Head of caudate nucleus (tissue), 42 donors: Measurements from ENCODE around the gene SLC24A3.

Experiments
- DNase-seq, 42 donors: peaks; one replicate each; pipeline versions ENCODE4 v3.0.0 to v3.0.0-alpha.2; 2020 to 2021; ENCODE audit warnings: mixed read lengths in 7 of 42
- intact Hi-C: fragments of 100-400 bp; cut with DNase I; formaldehyde crosslinking; loops from one replicate; pipeline ENCODE4 v1.15.0; 2022

Gene SLC24A3

GRCh38 chr20:19691125-19691524 lies 478.7 kb downstream of the SLC24A3 start:
- DNase-seq = no peak
- intact Hi-C loops = loop anchor here (5.0 kb wide), 1 partner anchor 301 kb away; no protein-coding TSS in a partner anchor

GRCh38 chr20:19692100-19692499 lies 479.7 kb downstream of the SLC24A3 start:
- DNase-seq = no peak
- intact Hi-C loops = loop anchor here (5.0 kb wide), 1 partner anchor 300 kb away; no protein-coding TSS in a partner anchor

- DNase-seq = peak; percentile 8 to 89 (median 72)
- intact Hi-C loops = loop anchor here (5.0 kb wide), 1 partner anchor 300 kb away; no protein-coding TSS in a partner anchor
Measured at GRCh38 chr20:19692685-19693119, 480.3 kb downstream of the SLC24A3 start.

- no peak for DNase-seq
- intact Hi-C loops = loop anchor here (5.0 kb wide), 1 partner anchor 299 kb away; no protein-coding TSS in a partner anchor
Measured at GRCh38 chr20:19693508-19693907, 481.1 kb downstream of the SLC24A3 start.

GRCh38 chr20:19695081-19695480 lies 482.6 kb downstream of the SLC24A3 start:
- DNase-seq = no peak
- intact Hi-C loops = no loop called here

GRCh38 chr20:19696620-19697019 lies 484.2 kb downstream of the SLC24A3 start:
- intact Hi-C loops = no loop called here
- no peak for DNase-seq

GRCh38 chr20:19697415-19697814 lies 485.0 kb downstream of the SLC24A3 start:
- intact Hi-C loops = no loop called here
- no peak for DNase-seq

- DNase-seq = no peak
- intact Hi-C loops = no loop called here
Measured at GRCh38 chr20:19699180-19699971, 486.9 kb downstream of the SLC24A3 start.

GRCh38 chr20:19701429-19701828 lies 489.0 kb downstream of the SLC24A3 start:
- DNase-seq = no peak
- intact Hi-C loops = no loop called here

GRCh38 chr20:19706463-19706862 lies 494.0 kb downstream of the SLC24A3 start:
- DNase-seq = peak in 1 of 42 donors; percentile 15
- intact Hi-C loops = no loop called here

- intact Hi-C loops = no loop called here
- no peak for DNase-seq
Measured at GRCh38 chr20:19709635-19710335, 497.3 kb downstream of the SLC24A3 start.

GRCh38 chr20:19710336-19711120 lies 498.1 kb downstream of the SLC24A3 start:
- intact Hi-C loops = no loop called here
- DNase-seq = peak in 2 of 42 donors; percentile 10 to 17

GRCh38 chr20:19711126-19711525 lies 498.7 kb downstream of the SLC24A3 start:
- peak in 1 of 42 donors; percentile 2 for DNase-seq
- intact Hi-C loops = no loop called here

- peak in 1 of 42 donors; percentile 2 for DNase-seq
- intact Hi-C loops = no loop called here
Measured at GRCh38 chr20:19712721-19713260, 500.3 kb downstream of the SLC24A3 start.

GRCh38 chr20:19713822-19714578 lies 501.6 kb downstream of the SLC24A3 start:
- intact Hi-C loops = no loop called here
- no peak for DNase-seq

GRCh38 chr20:19714579-19714840 lies 502.1 kb downstream of the SLC24A3 start:
- DNase-seq = peak in 1 of 42 donors; percentile 4
- intact Hi-C loops = no loop called here

- peak in 1 of 42 donors; percentile 2 for DNase-seq
- intact Hi-C loops = no loop called here
Measured at GRCh38 chr20:19715986-19716385, 503.5 kb downstream of the SLC24A3 start.

- peak in 1 of 42 donors; percentile 1 for DNase-seq
- intact Hi-C loops = no loop called here
Measured at GRCh38 chr20:19718880-19719279, 506.4 kb downstream of the SLC24A3 start.

- intact Hi-C loops = no loop called here
- no peak for DNase-seq
Measured at GRCh38 chr20:19720991-19721390, 508.5 kb downstream of the SLC24A3 start.
